Mesenchymal stem cell (in vitro differentiated cells and primary cell): ENCODE data around the gene CYP26A1.

Source experiments
- DNase-seq: peaks from one replicate; pipeline ENCODE4 v3.0.0-alpha.2; 2013
- H2AFZ ChIP-seq: one replicate; pipeline ENCODE4 v1.6.1; 2013; ENCODE audit warnings: low read depth, mild to moderate bottlenecking, control low read depth, inconsistent platforms, low read length, moderate library complexity
- H2AK5ac ChIP-seq: 2 replicates; pipeline ENCODE4 v1.6.1; 2013; ENCODE audit warnings: low read length, moderate library complexity, mild to moderate bottlenecking, inconsistent platforms; ENCODE audit not compliant: severe bottlenecking
- H2BK120ac ChIP-seq: one replicate; pipeline ENCODE4 v1.6.1; 2013; ENCODE audit warnings: low read depth, mild to moderate bottlenecking, inconsistent platforms, low read length, moderate library complexity
- H2BK12ac ChIP-seq, 2 experiments: one replicate each; pipeline ENCODE4 v1.6.1; 2013; ENCODE audit warnings: inconsistent platforms in 2 of 2, low read length in 2 of 2, mild to moderate bottlenecking in 2 of 2, moderate library complexity in 2 of 2, control low read depth in 1 of 2
- H2BK15ac ChIP-seq: one replicate; pipeline ENCODE4 v1.6.1; 2013; ENCODE audit warnings: mild to moderate bottlenecking, low read depth, inconsistent platforms; ENCODE audit not compliant: poor library complexity, severe bottlenecking
- H2BK5ac ChIP-seq: 2 replicates; pipeline ENCODE4 v1.6.1; 2013; ENCODE audit warnings: low read depth, mild to moderate bottlenecking, low read length, control low read depth, inconsistent platforms; ENCODE audit not compliant: poor library complexity, severe bottlenecking
- H3K14ac ChIP-seq, 2 experiments: one replicate each; pipeline ENCODE4 v1.6.1; 2013; ENCODE audit warnings: inconsistent platforms in 2 of 2, low read length in 2 of 2, control low read depth in 1 of 2, mild to moderate bottlenecking in 1 of 2, moderate library complexity in 1 of 2
- H3K18ac ChIP-seq, 2 experiments: one replicate each; pipeline ENCODE4 v1.6.1; 2013; ENCODE audit warnings: inconsistent platforms in 2 of 2, low read length in 2 of 2, control low read depth in 1 of 2, low read depth in 1 of 2, mild to moderate bottlenecking in 1 of 2
- H3K23ac ChIP-seq, 2 experiments: one replicate each; pipeline ENCODE4 v1.6.1; 2013; ENCODE audit warnings: inconsistent platforms in 2 of 2, low read length in 2 of 2, mild to moderate bottlenecking in 2 of 2, moderate library complexity in 2 of 2, control low read depth in 1 of 2
- H3K27ac ChIP-seq: 2 replicates; pipeline ENCODE4 v1.5.1; 2013; ENCODE audit warnings: mild to moderate bottlenecking, moderate library complexity, low read length, control low read depth, inconsistent platforms; ENCODE audit not compliant: poor library complexity, severe bottlenecking
- H3K27me3 ChIP-seq, 2 experiments: 2 replicates each; pipeline versions ENCODE4 v1.6.1 to v1.7.0; 2013; ENCODE audit warnings: low read length in 2 of 2, mild to moderate bottlenecking in 2 of 2, moderate library complexity in 2 of 2, control low read depth in 1 of 2, inconsistent platforms in 1 of 2; ENCODE audit not compliant: control insufficient read depth in 1 of 2, insufficient read depth in 1 of 2
- H3K36me3 ChIP-seq, 2 experiments: 2 replicates each; pipeline versions ENCODE4 v1.6.1 to v1.7.0; 2013; ENCODE audit warnings: low read length in 2 of 2, control low read depth in 1 of 2, inconsistent platforms in 1 of 2, low read depth in 1 of 2, mild to moderate bottlenecking in 1 of 2; ENCODE audit not compliant: insufficient read depth in 2 of 2, control insufficient read depth in 1 of 2
- H3K4ac ChIP-seq, 2 experiments: one replicate each; pipeline ENCODE4 v1.6.1; 2013; ENCODE audit warnings: inconsistent platforms in 2 of 2, low read length in 2 of 2, mild to moderate bottlenecking in 2 of 2, moderate library complexity in 2 of 2, control low read depth in 1 of 2, low read depth in 1 of 2
- H3K4me1 ChIP-seq: 2 replicates; pipeline ENCODE4 v1.6.1; 2013; ENCODE audit warnings: low read depth, low read length, control low read depth; ENCODE audit not compliant: control insufficient read depth, insufficient read depth
- H3K4me2 ChIP-seq: 2 replicates; pipeline ENCODE4 v1.6.1; 2013; ENCODE audit warnings: low read length, mild to moderate bottlenecking, inconsistent platforms; ENCODE audit not compliant: poor library complexity, severe bottlenecking
- H3K4me3 ChIP-seq, 2 experiments: 2 replicates each; pipeline versions ENCODE4 v1.5.1 to v1.7.0; 2013; ENCODE audit warnings: low read length in 2 of 2, mild to moderate bottlenecking in 2 of 2, control low read depth in 1 of 2, low read depth in 1 of 2; ENCODE audit not compliant: insufficient read depth in 1 of 2
- H3K79me1 ChIP-seq: replicated peaks from 2 replicates; pipeline ENCODE4 v1.6.1; 2013; ENCODE audit warnings: mild to moderate bottlenecking, control low read depth, low read length, inconsistent platforms; ENCODE audit not compliant: poor library complexity, severe bottlenecking
- H3K9ac ChIP-seq: 2 replicates; pipeline ENCODE4 v1.7.0; 2013; ENCODE audit warnings: mild to moderate bottlenecking, low read length, moderate library complexity
- H3K9me3 ChIP-seq: 2 replicates; pipeline ENCODE4 v1.7.0; 2013; ENCODE audit warnings: mild to moderate bottlenecking, low read length; ENCODE audit not compliant: control insufficient read depth
- H4K8ac ChIP-seq: one replicate; pipeline ENCODE4 v1.6.1; 2013; ENCODE audit warnings: inconsistent platforms, mild to moderate bottlenecking, low read length, moderate library complexity
- H4K91ac ChIP-seq: one replicate; pipeline ENCODE4 v1.6.1; 2013; ENCODE audit warnings: mild to moderate bottlenecking, low read length, inconsistent platforms
- WGBS: methylation state at CpG from one replicate; pipeline ENCODE4 v1.1.7; 2013; ENCODE audit warnings: mixed read lengths; 5-methylcytosine and 5-hydroxymethylcytosine counted together

The CYP26A1 gene

DNA sequence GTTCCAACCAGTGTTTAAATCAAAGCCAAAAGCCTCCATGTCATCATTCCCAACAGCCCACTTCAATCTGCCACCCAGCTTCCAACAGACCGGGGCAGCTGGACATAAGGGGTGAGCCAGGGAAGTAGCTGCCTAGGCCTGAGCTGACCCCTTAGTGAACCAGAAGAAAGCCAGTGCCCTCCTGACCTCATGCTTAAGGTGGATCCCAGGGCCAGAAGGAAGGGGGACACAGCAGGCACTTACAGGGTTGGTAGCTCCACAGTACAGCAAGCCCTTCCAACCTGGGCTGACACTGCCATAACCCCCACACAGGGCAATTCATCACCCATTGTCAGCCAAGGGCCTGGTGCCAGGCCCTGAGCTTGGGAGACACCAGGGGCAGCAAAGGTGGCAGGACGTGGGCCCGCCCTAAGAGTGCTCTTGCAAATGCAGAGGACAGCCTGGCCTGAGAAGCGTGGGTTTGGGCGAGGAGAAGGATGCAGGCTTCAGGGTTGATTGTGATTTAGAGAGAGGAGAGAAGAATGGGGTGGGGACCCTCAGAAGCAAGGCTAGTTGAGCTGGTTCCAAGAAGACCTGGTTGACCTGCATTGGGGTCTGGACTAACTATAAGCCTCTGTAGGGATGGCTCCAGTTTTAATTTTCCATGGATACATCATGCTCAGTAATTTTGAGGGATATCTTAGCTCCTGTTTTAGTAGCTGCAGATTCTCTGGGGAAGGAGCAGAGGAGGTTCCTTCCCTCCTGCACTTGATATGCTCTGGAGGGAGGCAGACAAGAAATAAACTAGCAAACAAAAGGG, 3.1 kb upstream of the CYP26A1 start:
- H2BK15ac ChIP-seq = no peak overlapping the region
- no peak overlapping the region for H2BK12ac ChIP-seq
- no peak overlapping the region for H3K27ac ChIP-seq
- no peak overlapping the region for H3K9ac ChIP-seq
- no peak overlapping the region for H2BK120ac ChIP-seq
- no peaks in the 10 kb centered on the region for H3K36me3 ChIP-seq
- H3K4me3 ChIP-seq = no peak overlapping the region
- H2BK5ac ChIP-seq = no peak overlapping the region
- H3K18ac ChIP-seq = no peak overlapping the region
- no peak overlapping the region for H2AFZ ChIP-seq
- no peaks in the 10 kb centered on the region for H3K79me1 ChIP-seq
- H3K4ac ChIP-seq = no peak overlapping the region
- H4K8ac ChIP-seq = no peak overlapping the region
- 60% methylated on average over 5 of the region's 5 CpGs for WGBS
- H3K9me3 ChIP-seq = no peaks in the 10 kb centered on the region
- H3K14ac ChIP-seq = no peak overlapping the region
- no peak for DNase-seq
- H3K23ac ChIP-seq = no peak overlapping the region
- no peak overlapping the region for H4K91ac ChIP-seq
- H3K4me1 ChIP-seq = peaks cover 47% of the 10 kb centered on the region
- H3K4me2 ChIP-seq = no peak overlapping the region
- no peak overlapping the region for H2AK5ac ChIP-seq
- peaks cover 97 to 98% of the 10 kb centered on the region in 2 experiments for H3K27me3 ChIP-seq

DNA sequence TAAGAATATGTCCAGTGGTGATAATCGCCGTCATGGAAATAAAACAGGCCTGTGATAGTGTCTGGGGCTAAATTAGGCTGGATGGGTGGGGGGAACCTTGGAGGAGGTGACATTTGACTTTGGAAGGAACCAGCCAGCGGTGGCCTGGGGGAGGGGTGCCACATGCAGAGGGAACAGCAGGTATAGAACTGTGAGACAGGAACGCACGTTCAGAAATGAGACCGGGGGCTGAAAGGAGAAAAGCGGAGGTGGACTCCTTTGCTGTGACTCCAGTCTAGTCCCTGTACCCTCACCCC, 2.6 kb upstream of the CYP26A1 start:
- Histone ChIP-seq H3K27me3 (peaks cover 97 to 99% of the 10 kb centered on the region in 2 experiments), H3K9ac (no peak overlapping the region), H3K23ac (no peak overlapping the region), H3K79me1 (no peaks in the 10 kb centered on the region), H3K14ac (no peak overlapping the region), H3K4me3 (no peak overlapping the region), H2BK12ac (no peak overlapping the region), H2AFZ (no peak overlapping the region), H3K4me1 (peaks cover 42% of the 10 kb centered on the region), H3K18ac (no peak overlapping the region), H4K8ac (no peak overlapping the region), H2BK5ac (no peak overlapping the region), H3K27ac (no peak overlapping the region), H3K4ac (no peak overlapping the region), H2AK5ac (no peak overlapping the region), H3K4me2 (no peak overlapping the region), H3K9me3 (no peaks in the 10 kb centered on the region), H2BK15ac (no peak overlapping the region), H2BK120ac (no peak overlapping the region), H4K91ac (no peak overlapping the region), H3K36me3 (no peaks in the 10 kb centered on the region)
- WGBS = 100% methylated on average over 2 of the region's 7 CpGs
- no peak for DNase-seq

DNA sequence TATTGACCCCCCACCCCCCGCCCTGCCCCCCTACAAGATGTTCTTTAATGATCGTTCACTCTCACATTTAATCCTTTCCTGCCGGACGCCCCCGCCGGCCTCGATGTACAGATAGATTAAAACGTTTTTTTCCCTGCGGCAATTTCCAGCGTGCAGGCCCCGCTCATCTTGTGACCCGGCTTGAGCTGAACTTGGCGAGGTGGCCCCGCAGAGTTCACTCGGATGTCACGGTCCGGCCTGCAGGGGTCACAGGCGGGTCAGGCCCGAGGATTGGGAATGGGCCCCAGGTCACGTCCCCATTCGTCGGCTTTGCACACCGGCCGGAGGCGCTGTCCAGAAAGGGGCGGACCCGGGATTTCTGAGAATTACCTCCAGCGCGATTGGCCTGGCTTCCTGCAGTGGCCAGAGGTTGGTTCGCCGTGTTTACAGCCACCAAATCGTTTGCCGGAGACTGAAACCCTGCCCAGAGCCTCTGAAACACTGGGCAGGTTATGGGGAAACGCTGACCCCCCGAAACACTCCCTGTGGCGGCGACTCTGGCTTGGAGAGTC, 1.9 kb upstream of the CYP26A1 start:
- Histone ChIP-seq H2AFZ (no peak overlapping the region), H3K18ac (no peak overlapping the region), H3K79me1 (no peaks in the 10 kb centered on the region), H3K4ac (no peak overlapping the region), H2BK5ac (no peak overlapping the region), H3K4me2 (peak overlapping the region; percentile 63), H3K27me3 (peaks cover 97 to 99% of the 10 kb centered on the region in 2 experiments), H2AK5ac (no peak overlapping the region), H3K9me3 (no peaks in the 10 kb centered on the region), H3K9ac (no peak overlapping the region), H4K8ac (no peak overlapping the region), H3K14ac (no peak overlapping the region), H3K36me3 (no peaks in the 10 kb centered on the region), H2BK15ac (no peak overlapping the region), H2BK12ac (no peak overlapping the region), H4K91ac (no peak overlapping the region), H3K23ac (no peak overlapping the region), H3K27ac (no peak overlapping the region), H3K4me3 (peak overlapping the region in 1 of 2 experiments; percentile 57), H2BK120ac (no peak overlapping the region), H3K4me1 (peaks cover 40% of the 10 kb centered on the region)
- DNase-seq = no peak
- WGBS = under 1% methylated on average over 36 of the region's 37 CpGs

DNA sequence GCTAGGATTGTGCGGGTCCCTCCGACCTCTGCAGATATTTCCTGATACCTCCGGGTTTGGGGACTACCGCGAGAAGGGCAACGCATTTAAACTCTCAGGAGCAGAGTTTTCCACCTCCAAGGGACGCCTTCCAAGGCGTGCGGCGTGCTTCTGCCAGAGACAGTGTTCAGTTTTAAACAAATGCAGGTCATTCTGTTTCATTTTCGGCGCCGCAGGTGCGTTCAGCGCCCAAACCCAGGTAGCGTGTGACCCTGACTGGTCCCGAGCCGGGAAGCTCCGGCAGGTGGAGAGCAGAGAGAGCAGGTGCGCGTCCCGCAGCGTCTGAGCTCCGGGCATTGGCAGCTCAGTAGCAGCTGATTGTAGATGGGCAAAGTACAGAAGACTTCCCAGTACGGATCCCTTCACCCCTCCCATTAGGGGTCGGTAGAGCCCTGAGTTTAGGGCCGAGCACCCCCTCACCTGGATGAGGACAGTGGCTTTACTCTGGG, 1.4 kb upstream of the CYP26A1 start:
- Histone ChIP-seq H3K4ac (no peak overlapping the region), H2BK120ac (no peak overlapping the region), H3K18ac (no peak overlapping the region)

More for the DNA sequence above, 1.4 kb upstream of the CYP26A1 start:
- Histone ChIP-seq H4K91ac (no peak overlapping the region), H3K4me2 (peak overlapping the region; percentile 63), H3K27me3 (peaks cover 96 to 98% of the 10 kb centered on the region in 2 experiments), H2AFZ (no peak overlapping the region), H4K8ac (no peak overlapping the region), H3K9ac (no peak overlapping the region), H3K9me3 (no peaks in the 10 kb centered on the region), H3K36me3 (no peaks in the 10 kb centered on the region), H2BK12ac (no peak overlapping the region), H3K4me3 (peak overlapping the region; percentile 31 to 57), H2AK5ac (no peak overlapping the region), H3K23ac (no peak overlapping the region), H3K79me1 (no peaks in the 10 kb centered on the region), H2BK5ac (no peak overlapping the region), H2BK15ac (no peak overlapping the region), H3K4me1 (peaks cover 40% of the 10 kb centered on the region), H3K14ac (no peak overlapping the region), H3K27ac (no peak overlapping the region)
- DNase-seq = no peak
- WGBS = 6% methylated on average over 27 of the region's 27 CpGs
